HG02884 (cell line): ENCODE data around the gene FBLN2.

Source experiments
- ATAC-seq: cut with Tn5 transposase; IDR thresholded peaks from one replicate; pipeline ENCODE4 v1.9.1; 2021; ENCODE audit warnings: mild to moderate bottlenecking, moderate library complexity; ENCODE audit not compliant: unreplicated experiment

FBLN2 gene

DNA sequence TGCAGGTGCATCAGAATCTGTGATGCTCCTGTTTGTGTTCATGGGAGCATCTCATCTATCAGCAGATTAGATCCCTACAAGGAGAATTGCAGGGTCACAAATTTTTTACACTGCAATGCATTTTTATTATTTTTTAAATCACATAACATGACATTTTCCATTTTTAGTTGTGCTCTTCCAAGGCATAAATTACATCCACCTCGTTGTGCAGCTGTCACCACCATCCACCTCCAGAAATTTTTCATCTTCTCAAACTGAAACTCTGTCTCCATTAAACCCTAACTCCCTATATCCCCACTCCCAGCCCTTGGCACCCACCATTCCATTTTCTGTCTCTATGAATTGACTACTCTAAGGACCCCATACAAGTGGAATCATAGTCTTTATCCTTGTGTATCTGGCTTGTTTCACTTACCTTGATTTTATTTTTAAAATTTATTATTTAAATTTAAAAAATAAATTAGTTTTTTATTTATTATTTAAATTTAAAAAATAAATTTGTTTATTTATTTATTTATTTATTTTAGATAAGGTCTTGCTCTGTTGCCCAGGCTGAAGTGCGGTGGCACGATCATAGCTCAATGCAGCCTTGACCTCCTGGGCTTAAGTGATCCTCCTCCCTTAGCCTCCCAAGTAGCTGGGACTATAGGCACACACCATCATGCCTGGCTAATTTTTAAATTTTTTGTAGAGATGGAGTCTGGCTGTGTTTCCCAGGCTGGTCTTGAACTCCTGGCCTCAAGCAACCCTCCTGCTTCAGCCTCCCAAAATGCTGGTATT lies 47.7 kb downstream of the FBLN2 start:
- ATAC-seq = no peak

DNA sequence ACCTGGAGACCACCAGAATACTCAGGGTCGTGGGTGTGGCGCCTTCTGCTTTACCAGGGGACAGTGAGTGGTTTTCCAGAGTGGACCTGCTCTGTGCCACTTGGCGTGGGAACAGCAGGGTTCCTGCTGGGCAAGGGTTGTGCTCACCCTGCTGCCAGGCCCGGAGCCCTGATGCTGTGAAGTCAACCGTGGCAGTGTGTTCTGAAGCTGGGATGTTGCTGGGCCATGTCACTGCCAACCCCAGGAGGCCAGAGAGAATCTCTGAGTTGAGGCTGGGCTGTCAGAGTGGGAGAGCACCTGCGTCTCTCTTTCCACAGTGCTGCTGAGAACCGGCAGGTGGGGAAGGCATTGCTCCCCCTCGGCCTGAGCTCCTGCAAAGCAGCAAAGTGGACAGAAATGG lies 48.7 kb downstream of the FBLN2 start:
- no peak for ATAC-seq

DNA sequence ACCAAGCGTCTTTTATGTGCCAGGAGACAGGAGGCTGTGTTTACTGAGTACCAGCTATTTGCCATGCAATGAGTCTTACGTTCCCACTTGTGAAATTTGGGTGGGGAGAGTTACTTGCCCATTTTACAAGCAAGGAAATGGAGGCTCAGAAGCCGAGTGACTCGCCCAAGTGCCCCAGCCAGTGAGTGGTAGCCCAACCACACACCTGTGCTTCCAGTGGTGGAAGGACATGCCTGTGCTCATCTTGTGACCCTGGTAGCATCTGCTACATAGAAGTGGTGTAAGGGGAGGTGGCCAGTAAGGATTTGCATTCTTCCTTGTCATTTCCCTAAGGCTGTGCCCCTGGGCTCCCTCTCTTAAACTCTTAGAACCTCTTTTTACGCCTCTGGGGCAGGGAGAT lies 49.3 kb downstream of the FBLN2 start:
- ATAC-seq = no peak

DNA sequence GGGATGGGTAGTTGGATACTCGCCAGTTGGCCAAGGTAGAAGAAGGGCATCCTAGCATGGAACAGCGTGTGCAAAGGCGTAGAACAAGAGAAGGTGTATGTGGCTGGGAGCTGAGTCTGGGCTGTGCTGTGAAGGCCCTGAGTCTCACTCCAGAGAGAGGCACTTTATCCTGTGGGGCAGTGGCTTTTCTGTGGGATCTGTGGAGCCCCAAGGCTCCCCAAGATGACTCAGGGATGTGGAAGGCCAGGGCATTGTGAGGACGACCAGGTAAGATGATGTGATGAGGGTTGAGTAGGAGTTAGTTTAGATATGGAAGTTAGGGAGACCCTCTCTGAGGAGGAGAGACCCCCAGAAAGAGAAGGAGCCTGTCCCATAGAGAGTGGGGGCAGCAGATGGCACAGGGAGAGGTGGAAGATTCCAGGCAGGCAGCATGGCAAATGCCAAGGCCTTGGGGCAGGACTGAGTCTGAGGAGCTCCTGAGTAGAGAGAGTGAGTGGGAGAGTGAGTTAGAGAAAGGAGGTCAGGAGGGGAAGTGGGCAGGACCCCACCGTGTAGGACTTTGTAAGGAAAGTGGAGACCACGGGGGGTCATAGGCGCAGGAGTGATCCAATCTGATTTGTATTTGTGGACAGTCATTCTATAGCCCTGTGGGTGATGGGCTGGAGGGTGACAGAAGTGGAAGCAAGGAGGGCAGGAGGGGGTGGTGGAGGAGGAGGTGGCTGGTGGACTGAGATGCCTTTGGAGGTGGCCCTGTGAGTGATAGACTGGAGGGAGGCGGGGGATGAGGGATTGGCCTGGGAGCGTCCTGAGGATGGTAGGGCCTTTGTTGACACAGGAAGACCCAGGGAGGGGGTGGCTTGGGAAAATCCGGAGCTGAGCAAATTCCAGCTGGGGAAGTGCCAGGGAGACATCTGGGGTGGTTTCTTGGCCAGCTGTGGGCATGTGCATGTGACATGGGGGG lies 50.3 kb downstream of the FBLN2 start:
- ATAC-seq = no peak

DNA sequence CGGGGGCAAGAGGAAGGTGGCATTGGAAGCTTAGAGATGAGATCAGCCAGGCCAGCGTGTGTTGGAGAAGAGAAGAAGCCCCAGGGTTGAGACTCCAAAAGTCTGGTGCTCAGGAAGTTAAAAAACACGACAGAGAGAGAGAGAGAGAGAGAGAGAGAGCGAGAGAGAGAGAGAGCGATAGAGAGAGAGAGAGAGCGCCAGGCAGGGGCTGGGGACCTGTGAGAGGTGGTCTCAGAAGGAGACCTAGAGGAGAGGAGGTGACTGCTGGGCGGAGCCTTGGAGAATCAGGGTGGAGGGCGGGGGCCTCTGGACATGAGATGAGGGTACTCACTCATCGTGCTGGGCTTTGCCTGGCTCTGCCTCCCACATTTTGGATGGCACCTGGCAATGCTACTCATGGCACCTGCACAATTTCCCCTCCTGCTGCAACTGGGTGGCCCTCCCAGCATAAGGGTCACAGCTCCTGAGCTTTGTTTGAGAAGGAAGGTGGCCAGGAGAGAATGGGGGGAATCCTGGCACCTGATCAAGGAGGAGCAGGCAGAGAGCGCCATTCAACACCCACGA lies 51.0 kb downstream of the FBLN2 start:
- no peak for ATAC-seq

DNA sequence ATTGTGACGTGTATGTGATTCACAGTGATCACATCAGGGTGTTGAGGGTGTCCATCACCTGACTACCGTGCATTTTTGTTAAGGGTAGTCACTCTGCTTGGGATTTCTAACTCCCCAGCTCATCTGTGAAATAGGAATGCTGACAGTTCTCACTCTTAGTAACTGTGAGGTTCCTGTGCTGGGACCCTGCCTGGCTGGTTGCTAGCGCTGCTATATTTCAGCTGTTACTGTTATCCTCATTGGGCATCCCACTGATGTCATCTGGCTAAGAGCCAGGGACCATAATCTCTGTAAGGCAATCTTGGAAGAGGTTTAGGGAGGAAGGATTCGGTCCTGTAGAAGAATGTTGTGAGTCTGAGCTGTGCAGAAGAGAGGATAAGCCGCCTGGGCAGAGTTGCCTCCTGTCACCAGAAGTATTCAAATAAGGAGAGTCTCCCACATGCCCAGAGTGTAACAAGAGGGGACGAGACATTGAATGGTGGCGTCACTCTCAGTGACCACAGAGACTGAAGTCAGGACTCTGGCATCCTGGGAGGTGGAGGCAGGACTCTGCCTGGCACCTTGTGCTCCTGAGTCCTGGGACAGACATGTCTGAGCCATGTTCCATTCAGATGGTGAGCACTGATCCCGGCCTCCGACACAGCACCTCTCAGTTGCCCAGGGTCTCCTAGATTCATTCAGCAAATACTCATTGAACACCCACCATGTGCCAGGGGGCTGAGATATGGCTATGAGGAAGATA lies 52.2 kb downstream of the FBLN2 start:
- ATAC-seq = no peak

DNA sequence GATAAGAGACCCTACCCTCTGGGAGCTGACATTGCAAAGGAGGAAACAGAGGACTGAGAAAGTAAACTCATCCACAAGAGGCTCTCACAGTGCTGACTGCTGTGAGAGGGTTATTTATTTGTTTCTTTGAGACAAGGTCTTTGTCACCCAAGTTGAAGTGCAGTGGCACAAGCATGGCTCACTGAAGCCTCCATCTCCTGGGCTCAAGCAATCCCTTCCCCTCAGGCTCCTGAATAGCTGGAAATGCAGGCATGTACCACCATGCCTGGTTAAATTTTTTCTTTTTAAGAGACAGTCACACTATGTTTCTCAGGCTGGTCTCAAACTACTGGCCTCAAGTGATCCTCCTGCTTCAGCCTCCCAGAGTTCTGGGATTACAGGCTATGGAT lies 52.8 kb downstream of the FBLN2 start:
- ATAC-seq = no peak

DNA sequence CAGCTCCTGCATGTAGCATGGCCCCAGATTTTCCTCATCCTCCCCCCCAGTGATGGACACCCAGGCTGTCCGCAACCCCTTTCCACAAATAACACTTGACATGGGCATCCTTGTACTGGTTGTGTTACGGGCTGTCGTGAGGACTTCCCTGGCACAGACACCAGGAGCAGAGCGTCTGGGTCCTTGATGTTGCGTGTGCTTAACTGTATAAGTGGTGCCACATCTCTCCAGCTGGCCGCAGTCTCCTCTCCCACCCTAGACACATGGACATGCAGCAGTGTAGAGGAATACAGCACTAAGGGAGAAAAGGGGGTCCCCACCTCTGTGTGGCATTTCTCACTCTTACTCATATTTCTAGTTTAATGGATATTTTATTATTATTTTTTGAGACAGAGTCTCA lies 56.6 kb downstream of the FBLN2 start:
- ATAC-seq = no peak

DNA sequence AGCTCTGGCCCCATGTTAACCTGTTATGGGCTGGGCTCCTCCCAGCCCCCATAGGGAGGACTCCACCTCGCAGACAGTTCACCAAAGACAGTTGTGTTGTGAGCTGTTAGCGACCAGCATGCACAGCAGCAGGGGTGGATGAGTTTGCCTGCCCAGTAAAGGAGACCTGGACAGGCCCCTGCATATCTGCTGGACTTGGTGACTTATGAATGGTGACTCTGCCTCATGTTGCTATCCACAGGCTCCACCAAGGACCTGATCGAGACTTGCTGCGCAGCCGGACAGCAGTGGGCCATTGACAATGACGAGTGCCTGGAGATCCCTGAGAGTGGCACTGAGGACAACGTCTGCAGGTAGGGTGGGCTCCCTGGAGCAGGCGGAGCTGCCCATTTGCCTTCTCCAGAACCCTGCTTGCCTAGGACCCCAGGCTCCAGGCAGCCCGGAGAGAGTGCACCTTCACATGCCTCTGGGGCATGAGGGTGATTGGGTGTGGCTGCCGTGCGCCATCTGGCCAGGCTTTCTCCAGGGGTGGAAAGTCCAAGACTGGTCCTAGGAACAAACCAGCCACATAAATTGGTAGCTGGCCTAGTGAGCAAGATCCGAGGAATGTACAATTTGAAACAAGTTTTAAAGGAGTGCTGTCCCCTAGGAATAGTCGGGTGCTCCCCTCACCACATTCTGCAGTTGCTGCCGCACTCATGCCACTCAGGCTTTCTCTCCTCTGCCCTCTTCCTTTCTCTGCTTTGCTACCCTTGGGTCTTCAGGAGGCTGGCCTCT lies 59.1 kb downstream of the FBLN2 start:
- no peak for ATAC-seq

DNA sequence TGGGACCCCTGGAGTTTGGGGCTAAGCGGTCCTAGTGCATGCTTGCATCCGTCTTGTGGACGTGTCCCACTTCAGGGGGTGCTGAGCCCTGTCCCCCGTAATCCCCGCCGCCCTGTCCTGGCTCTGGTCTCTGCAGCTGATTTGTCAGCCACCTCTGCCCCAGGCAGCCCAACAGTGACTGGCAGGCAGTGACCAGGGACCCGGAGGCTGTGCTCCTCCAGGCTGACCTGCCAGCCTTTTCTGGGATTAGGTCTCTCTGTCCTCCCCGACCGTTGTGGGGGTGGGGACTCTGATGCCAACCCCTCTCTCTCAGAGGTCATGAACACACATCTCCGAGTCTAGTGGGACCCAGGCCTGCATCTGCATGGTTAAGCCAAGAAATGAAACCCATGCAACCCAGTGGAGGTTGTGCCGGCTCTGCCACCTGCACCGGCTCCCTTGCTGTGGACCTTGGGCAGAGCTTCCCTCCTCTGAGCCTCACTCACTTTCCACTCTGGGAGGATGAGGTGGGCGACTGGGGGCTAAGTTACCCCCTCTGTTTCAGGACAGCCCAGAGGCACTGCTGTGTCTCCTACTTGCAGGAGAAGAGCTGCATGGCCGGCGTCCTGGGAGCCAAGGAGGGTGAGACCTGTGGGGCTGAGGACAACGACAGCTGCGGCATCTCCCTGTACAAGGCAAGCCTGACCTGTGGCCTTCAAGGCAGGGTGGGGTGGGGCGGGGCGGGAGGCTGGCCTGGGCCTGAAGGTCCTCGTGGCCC lies 60.2 kb downstream of the FBLN2 start:
- ATAC-seq = no peak

DNA sequence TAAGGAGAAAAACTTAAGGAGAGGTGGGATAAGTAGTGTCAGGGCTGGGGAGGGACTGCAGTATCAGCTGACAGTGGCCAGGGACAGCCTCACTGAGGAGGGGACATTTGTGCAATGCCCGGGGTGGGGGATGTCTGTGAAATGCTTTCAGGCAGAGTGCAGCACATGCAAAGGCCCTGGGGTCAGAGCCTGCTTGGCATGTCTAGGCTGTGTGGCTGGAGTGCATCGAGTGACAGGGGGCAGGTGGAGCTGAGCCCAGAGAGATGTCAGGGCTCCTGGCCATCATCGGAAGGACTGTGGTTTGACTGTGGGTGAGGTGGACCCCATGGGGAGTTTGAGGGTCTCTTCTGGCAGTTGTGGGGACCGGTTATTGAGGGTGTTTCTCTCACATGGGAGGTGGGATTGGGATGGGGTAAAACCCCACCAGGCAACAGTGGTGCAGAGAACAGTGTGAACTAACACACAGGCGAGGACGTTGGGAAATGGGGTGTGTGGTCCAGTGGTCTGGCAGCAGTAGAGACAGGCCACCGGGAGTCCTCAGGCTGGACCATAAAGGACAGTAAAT lies 61.2 kb downstream of the FBLN2 start:
- no peak for ATAC-seq

DNA sequence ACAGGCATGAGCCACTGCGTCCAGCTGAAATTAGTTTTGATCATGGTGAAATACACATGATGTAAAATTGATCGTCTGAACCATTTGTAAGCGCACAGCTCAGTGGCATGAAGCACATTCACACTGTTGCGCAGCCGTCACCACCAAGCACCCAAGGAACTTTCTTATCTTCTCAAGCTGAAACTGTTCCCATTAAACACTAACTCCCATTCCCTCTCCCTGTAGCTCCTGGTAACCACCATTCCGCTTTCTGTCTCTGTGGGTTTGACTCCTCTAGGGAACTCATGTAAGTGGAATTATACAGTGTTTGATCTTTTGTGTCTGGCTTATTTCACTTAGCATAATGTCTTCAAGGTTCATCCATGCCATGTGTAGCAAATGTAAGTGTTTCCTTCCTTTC lies 62.3 kb downstream of the FBLN2 start:
- no peak for ATAC-seq

DNA sequence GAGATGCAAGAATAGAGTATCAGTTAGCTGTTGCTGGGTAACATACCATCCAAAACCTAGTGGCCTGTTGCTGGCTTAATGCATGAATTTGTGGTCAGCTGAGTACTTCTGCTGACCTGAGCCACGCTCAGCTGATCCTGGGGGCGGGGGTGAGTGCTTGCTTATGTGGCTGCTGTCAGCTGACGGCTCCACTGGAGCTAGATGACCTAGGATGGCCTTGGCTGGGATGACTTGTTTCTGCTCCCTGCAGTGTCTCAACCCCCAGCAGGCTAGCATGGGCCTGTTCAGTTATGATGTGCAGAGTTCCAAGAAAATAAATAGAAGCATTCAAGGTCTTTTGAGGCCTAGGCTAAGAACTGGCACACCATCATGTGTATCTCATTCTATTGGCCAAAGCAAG lies 63.9 kb downstream of the FBLN2 start:
- no peak for ATAC-seq

DNA sequence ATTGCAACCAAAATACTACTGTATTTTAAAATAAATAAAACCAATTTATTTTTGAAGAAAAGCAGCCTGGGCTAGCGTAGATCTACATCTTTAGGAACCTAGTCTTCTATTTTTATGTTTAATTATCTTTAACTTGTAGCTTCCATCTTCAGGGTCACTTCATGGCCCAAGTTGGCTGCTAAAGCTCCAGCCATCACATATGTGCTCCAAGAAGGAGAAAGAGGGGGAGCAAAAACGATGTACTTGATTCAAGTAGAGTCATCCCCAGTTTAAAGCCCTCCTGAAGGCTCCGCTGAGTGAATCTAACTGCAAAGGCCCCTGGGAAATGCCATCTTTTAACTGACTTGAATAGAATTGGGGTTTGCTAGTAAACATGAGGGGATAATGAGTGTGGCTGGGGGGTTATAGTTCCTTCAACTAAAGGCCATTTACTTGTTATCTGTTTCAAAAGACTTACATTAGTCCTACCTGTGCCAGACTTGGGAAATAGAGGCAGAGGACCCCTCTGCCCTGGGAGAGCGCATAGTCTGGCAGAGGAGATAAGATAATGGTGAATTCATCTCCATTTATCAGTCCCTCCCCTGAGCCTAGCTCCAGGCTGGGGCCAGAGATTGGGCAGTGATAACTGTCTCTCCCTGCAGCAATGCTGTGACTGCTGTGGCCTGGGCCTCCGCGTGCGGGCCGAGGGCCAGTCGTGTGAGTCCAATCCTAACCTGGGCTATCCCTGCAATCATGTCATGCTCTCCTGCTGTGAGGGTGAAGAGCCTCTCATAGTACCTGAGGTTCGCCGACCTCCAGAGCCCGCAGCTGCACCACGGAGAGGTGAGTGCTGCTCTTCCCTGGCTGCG lies 64.6 kb downstream of the FBLN2 start:
- ATAC-seq = no peak

DNA sequence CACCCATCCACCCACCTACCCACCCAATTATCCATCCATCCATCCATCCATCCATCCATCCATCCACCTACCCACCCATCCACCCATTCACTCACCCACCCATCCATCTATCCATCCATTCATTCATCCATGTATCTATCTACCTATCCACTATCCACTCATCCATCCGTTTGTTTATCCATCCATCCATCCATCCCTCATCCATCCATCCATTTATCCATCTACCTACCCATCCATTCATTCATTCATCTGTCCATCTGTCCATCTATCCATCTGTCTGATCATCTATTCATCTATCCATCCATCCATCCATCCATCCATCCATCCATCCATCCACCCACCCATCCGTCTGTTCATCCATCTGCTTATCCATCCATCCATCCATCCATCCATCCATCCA lies 65.7 kb downstream of the FBLN2 start:
- ATAC-seq = no peak

DNA sequence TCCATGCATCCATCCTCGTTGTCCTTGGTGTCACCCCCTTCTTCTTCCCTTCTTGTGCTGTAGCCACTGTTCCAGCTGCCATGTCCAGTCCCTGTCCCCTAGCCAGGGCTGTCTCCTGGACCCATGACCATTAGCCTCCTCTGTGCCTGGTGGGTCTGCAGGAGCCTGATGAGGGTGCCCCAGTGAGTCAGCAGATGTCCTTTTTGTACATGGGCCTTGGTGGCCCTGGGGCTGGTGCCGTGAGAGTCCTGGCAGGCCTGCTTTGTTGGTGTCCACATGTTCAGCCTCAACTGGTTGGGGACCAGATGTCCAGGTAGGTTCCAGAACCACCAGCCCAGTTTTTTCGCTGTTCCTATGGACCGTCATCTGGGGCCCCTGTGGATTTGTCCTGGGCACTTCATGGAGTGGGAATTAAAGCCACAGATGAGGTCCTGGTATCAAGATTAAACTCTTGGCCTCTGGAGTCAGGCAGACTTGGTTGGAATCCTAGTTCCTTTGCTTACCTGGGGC lies 66.1 kb downstream of the FBLN2 start:
- ATAC-seq = no peak

DNA sequence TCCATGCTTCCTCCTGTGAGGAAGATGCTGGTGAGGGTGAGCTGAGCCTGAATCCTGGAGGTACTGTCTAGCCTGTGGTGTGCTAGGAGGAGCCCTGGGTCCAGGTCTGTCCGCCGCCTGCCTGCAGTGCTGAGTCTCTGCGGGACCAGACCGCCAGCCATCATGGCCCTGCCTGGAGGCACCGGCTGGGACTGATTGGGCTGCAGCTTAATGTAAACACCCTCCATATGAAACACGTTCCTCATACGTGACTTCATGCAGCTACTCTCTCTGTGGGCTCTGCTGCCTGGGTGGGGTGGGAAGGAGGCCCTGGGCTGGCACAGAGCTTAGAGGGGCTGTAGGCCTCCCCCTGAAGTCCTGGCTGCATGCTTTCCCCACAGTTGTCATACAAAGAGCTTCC lies 67.4 kb downstream of the FBLN2 start:
- ATAC-seq = no peak

DNA sequence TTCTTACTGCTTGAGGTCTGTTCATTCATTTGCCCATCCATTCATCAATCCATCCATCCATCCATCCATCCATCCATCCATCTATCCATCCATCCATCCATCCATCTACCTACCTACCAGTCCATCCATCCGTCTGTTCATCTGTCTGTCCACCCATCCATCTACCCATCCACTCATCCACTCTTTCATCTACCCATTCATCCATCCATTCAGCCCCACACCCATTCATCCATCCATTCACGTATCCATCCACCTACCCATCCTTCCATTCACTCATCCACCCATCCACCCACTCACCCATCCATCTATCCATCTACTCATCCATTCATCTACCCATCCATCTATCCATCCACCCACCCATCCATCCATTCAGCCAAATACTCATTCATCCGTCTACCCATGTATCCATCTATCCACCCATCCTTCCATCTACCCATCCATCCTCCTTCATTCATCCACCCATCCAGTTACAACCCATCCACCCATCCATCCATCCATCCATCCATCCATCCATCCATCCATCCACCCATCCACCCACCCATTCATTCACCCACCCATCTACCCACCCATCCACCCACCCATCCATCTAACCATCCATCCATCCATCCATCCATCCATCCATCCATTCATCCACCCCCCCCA lies 68.3 kb downstream of the FBLN2 start:
- ATAC-seq = no peak
